ENCODE data around the gene CCDC60. TPM values are rescaled to one million over a fixed set of nuclear protein-coding genes. Genes with fewer than 3 reads are reported as not detected.

Gene CCDC60
- total and polyA plus RNA-seq, 2 experiments from 2014 or later, result 15.7 to 19.1 TPM

GRCh38 chr12:119320678-119321077 lies 13.9 kb upstream of the CCDC60 start:
- Histone ChIP-seq H3K36me3 (no peaks in the 10 kb centered on the region), H3K9me3 (ENCODE audit: low read depth) (no peaks in the 10 kb centered on the region), H3K27ac (no peak overlapping the region), H3K4me3 (no peak overlapping the region), H3K4me1 (ENCODE audit: low read depth) (peaks cover 13% of the 10 kb centered on the region), H3K27me3 (no peaks in the 10 kb centered on the region)
- DNase-seq (ENCODE audit: low read depth in 1 of 2, low spot score in 1 of 2), result no peak
- TF ChIP-seq, protein P1, sequence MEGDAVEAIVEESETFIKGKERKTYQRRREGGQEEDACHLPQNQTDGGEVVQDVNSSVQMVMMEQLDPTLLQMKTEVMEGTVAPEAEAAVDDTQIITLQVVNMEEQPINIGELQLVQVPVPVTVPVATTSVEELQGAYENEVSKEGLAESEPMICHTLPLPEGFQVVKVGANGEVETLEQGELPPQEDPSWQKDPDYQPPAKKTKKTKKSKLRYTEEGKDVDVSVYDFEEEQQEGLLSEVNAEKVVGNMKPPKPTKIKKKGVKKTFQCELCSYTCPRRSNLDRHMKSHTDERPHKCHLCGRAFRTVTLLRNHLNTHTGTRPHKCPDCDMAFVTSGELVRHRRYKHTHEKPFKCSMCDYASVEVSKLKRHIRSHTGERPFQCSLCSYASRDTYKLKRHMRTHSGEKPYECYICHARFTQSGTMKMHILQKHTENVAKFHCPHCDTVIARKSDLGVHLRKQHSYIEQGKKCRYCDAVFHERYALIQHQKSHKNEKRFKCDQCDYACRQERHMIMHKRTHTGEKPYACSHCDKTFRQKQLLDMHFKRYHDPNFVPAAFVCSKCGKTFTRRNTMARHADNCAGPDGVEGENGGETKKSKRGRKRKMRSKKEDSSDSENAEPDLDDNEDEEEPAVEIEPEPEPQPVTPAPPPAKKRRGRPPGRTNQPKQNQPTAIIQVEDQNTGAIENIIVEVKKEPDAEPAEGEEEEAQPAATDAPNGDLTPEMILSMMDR (IDR thresholded peaks at IDR 0.05; ENCODE audit: low read depth, low read length), result no peak

DNA sequence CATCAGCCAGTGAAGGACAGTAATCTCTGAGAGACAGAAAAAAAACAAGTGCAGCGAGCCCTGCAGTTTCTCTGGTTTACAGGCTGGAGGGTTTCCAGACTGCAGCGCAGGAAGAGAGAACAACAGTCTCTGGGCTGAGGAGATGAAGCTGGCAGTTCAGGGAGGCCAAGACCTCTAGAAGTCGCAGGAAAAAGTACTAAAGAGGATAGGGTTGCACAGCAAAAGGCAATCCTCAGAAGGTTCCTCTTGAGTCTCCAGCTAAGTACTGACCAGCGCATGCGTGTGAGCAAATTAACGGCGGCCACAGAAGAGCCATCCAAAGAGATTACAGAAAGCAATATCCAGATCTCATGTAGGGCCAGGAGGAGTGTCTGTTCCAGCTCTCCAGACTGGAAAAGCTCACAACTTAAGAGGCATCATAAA lies 12.2 kb upstream of the CCDC60 start:
- DNase-seq (ENCODE audit: low read depth in 1 of 2, low spot score in 1 of 2), result no peak
- Histone ChIP-seq H3K36me3 (no peaks in the 10 kb centered on the region), H3K27me3 (no peaks in the 10 kb centered on the region), H3K9me3 (ENCODE audit: low read depth) (no peaks in the 10 kb centered on the region), H3K4me3 (no peak overlapping the region), H3K27ac (no peak overlapping the region), H3K4me1 (ENCODE audit: low read depth) (peaks cover 13% of the 10 kb centered on the region)
- TF ChIP-seq, protein P1 (IDR thresholded peaks at IDR 0.05; ENCODE audit: low read depth, low read length), result no peak

DNA sequence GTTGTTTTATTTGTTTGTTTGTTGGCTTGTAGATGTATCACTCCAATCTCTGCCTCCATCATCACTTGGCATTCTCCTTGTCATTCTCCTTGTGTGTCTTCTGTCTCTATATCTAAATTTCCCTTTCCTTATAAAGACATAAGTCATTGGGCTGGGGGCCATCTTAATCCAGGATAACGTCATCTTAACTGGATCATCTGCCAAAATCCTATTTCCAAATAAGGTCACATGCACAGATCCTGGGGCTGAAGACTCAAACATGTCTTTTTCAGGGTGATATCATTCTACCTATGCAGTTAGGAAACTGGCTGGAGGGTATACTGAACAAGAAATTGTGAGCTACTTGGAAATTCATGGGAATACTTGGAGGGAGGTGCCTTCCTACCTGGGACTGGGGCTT lies 8.7 kb upstream of the CCDC60 start:
- H3K27ac ChIP-seq, result no peak overlapping the region
- H3K27me3 ChIP-seq, result no peaks in the 10 kb centered on the region
- H3K9me3 ChIP-seq (ENCODE audit: low read depth), result no peaks in the 10 kb centered on the region
- TF ChIP-seq, protein P1 (IDR thresholded peaks at IDR 0.05; ENCODE audit: low read depth, low read length), result no peak
- no peaks in the 10 kb centered on the region for H3K4me1 ChIP-seq (ENCODE audit: low read depth)
- H3K36me3 ChIP-seq, result no peaks in the 10 kb centered on the region
- no peak for DNase-seq (ENCODE audit: low read depth in 1 of 2, low spot score in 1 of 2)
- no peak overlapping the region for H3K4me3 ChIP-seq

DNA sequence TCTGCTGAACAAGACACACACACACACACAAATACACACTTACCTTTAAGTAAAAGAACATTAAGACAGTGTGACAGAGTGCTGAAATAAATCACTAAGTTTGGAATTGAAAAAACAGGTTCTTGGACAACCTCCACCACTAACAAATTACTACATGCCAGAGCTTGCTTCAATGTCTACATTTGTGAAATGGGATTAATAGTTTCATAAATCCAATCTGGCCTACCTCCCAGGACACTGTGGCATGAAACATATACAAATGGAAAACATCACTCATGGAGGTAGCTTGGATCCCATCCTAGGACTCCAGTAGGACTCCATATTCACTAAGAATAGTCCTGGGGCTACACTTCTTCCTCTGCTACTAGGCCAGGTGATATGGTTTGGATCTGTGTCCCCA lies 8.2 kb upstream of the CCDC60 start:
- Histone ChIP-seq H3K9me3 (ENCODE audit: low read depth) (no peaks in the 10 kb centered on the region), H3K4me3 (no peak overlapping the region), H3K4me1 (ENCODE audit: low read depth) (no peaks in the 10 kb centered on the region), H3K36me3 (no peaks in the 10 kb centered on the region), H3K27me3 (no peaks in the 10 kb centered on the region), H3K27ac (no peak overlapping the region)
- TF ChIP-seq, protein P1 (IDR thresholded peaks at IDR 0.05; ENCODE audit: low read depth, low read length), result no peak
- DNase-seq (ENCODE audit: low read depth in 1 of 2, low spot score in 1 of 2), result no peak

GRCh38 chr12:119327471-119327870 lies 7.1 kb upstream of the CCDC60 start:
- DNase-seq (ENCODE audit: low read depth in 1 of 2, low spot score in 1 of 2), result no peak
- Histone ChIP-seq H3K4me1 (ENCODE audit: low read depth) (no peaks in the 10 kb centered on the region), H3K36me3 (no peaks in the 10 kb centered on the region), H3K27me3 (no peaks in the 10 kb centered on the region), H3K27ac (no peak overlapping the region), H3K4me3 (no peak overlapping the region), H3K9me3 (ENCODE audit: low read depth) (no peaks in the 10 kb centered on the region)
- TF ChIP-seq, protein P1 (IDR thresholded peaks at IDR 0.05; ENCODE audit: low read depth, low read length), result no peak

DNA sequence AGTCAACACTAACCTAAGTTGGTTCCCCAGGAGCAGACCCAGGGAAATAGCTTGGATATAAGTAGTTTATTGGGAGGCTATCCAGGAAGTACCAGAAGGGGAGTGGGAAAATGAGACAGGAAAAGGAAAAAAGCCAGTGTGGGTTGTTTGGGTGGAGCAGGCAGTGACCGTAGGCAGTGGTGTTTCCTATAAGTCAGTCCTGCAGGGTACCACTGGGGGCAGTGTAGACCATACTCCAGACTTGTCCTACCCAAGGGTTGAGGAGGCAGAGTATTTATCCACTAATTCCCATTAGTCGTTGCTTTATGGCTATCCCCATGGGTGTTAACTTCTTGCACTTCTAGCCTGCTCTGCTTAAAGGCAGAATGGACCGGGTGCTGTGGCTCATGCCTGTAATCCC lies 6.4 kb upstream of the CCDC60 start:
- no peaks in the 10 kb centered on the region for H3K9me3 ChIP-seq (ENCODE audit: low read depth)
- no peak overlapping the region for H3K4me3 ChIP-seq
- DNase-seq (ENCODE audit: low read depth in 1 of 2, low spot score in 1 of 2), result peak in 1 of 2 donors; percentile 46
- TF ChIP-seq, protein P1 (IDR thresholded peaks at IDR 0.05; ENCODE audit: low read depth, low read length), result no peak
- H3K36me3 ChIP-seq, result no peaks in the 10 kb centered on the region
- no peak overlapping the region for H3K27ac ChIP-seq
- no peaks in the 10 kb centered on the region for H3K27me3 ChIP-seq
- no peaks in the 10 kb centered on the region for H3K4me1 ChIP-seq (ENCODE audit: low read depth)
